ENCODE measurements around the gene SCCPDH. TPM values are rescaled to one million over a fixed set of nuclear protein-coding genes. Genes with fewer than 3 reads are reported as not detected.
"Not testable (repeated sequence)": the region's sequence is repeated elsewhere in the genome, so short reads cannot be mapped to it uniquely, and the experiment has no call there.

Gene SCCPDH
- total RNA-seq, 1 donor from 2014 or later, result 29.4 TPM

DNA sequence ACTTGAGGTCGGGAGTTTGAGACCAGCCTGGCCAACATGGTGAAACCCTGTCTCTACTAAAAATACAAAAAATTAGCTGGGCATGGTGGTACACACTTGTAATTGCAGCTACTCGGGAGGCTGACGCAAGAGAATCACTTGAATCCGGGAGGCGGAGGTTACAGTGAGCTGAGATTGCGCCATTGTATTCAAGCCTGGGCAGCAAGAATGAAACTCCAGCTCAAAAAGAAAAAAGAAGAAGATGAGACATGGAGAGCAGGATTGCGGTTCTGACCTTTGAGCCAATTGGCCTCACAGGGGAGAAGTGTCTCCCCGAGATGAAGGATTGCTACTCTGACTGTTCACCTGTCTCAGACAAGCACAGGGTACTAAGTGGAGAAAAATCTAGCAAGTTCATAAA lies 6.6 kb downstream of the SCCPDH start:
- no peaks in the 10 kb centered on the region for H3K27me3 ChIP-seq (ENCODE audit: low read depth)
- peaks cover 4% of the 10 kb centered on the region for H3K4me1 ChIP-seq
- H3K27ac ChIP-seq (replicated peaks), result no peak overlapping the region
- TF ChIP-seq CTCF (IDR thresholded peaks at IDR 0.05; ENCODE audit: borderline replicate concordance), result no peak
- intact Hi-C loops (cut with micrococcal nuclease), result no loop called here
- no peak for DNase-seq
- H3K9me3 ChIP-seq (replicated peaks), result peaks cover 11% of the 10 kb centered on the region
- H3K36me3 ChIP-seq, result peaks cover 84% of the 10 kb centered on the region
- no peak overlapping the region for H3K4me3 ChIP-seq

GRCh38 chr1:246731873-246732272 lies 7.7 kb downstream of the SCCPDH start:
- H3K27ac ChIP-seq (replicated peaks); H3K4me3 ChIP-seq; intact Hi-C loops (cut with micrococcal nuclease); H3K27me3 ChIP-seq (ENCODE audit: low read depth); H3K4me1 ChIP-seq; DNase-seq: not testable (repeated sequence)
- Histone ChIP-seq H3K9me3 (replicated peaks) (peaks cover 11% of the 10 kb centered on the region), H3K36me3 (peaks cover 92% of the 10 kb centered on the region)

GRCh38 chr1:246733704-246734103 lies 9.5 kb downstream of the SCCPDH start:
- no peak overlapping the region for H3K27ac ChIP-seq (replicated peaks)
- H3K4me1 ChIP-seq, result no peaks in the 10 kb centered on the region
- no peaks in the 10 kb centered on the region for H3K27me3 ChIP-seq (ENCODE audit: low read depth)
- DNase-seq, result no peak
- H3K4me3 ChIP-seq, result no peak overlapping the region
- peaks cover 92% of the 10 kb centered on the region for H3K36me3 ChIP-seq
- TF ChIP-seq CTCF (IDR thresholded peaks at IDR 0.05; ENCODE audit: borderline replicate concordance), result no peak
- H3K9me3 ChIP-seq (replicated peaks), result peaks cover 7% of the 10 kb centered on the region
- intact Hi-C loops (cut with micrococcal nuclease), result no loop called here

GRCh38 chr1:246734866-246735265 lies 10.7 kb downstream of the SCCPDH start:
- Histone ChIP-seq H3K27ac (replicated peaks) (no peak overlapping the region), H3K4me1 (no peaks in the 10 kb centered on the region), H3K4me3 (no peak overlapping the region), H3K36me3 (peaks cover 92% of the 10 kb centered on the region), H3K27me3 (ENCODE audit: low read depth) (no peaks in the 10 kb centered on the region), H3K9me3 (replicated peaks) (no peaks in the 10 kb centered on the region)
- no peak for TF ChIP-seq CTCF (IDR thresholded peaks at IDR 0.05; ENCODE audit: borderline replicate concordance)
- DNase-seq, result no peak
- intact Hi-C loops (cut with micrococcal nuclease), result no loop called here

DNA sequence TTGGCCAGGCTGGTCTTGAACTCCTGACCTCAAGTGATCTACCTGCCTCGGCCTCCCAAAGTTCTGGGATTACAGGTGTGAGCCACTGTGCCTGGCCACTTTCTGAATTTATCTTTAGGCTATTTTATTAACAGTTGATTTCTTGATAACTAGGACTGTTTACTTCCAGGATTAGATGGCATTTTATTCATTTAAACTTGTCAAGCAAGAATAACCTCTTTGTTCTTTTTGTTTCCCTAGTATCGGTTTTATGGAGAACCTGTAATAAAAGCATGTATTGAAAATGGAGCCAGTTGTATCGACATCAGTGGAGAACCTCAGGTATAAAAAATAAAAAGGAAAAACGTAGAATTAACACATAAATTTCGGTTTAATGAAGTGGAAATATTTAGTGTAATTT lies 11.5 kb downstream of the SCCPDH start:
- no peak for TF ChIP-seq CTCF (IDR thresholded peaks at IDR 0.05; ENCODE audit: borderline replicate concordance)
- Histone ChIP-seq H3K4me3 (no peak overlapping the region), H3K4me1 (no peaks in the 10 kb centered on the region), H3K27ac (replicated peaks) (no peak overlapping the region), H3K9me3 (replicated peaks) (no peaks in the 10 kb centered on the region), H3K36me3 (peaks cover 92% of the 10 kb centered on the region), H3K27me3 (ENCODE audit: low read depth) (no peaks in the 10 kb centered on the region)
- DNase-seq, result no peak
- intact Hi-C loops (cut with micrococcal nuclease), result no loop called here

DNA sequence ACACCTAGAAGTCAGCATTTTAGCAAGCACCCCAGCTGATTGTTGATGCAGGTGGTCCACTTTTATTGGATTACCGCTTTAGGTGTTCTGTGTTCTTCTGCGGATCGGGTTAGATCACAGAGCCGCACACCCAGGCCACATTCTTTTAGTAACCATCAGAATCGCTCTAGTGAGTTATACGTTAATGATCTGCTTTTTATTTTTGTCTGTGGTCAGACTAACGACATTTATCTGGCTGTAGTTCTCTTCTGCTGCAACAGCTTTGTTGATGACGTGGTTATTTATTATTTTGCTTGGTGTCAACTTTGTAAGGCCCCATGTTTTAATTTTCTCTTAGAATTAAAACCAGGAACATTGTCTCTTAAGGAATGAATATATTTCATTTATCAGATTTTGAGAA lies 18.2 kb downstream of the SCCPDH start:
- DNase-seq, result no peak
- H3K27me3 ChIP-seq (ENCODE audit: low read depth), result no peaks in the 10 kb centered on the region
- intact Hi-C loops (cut with micrococcal nuclease), result no loop called here
- peaks cover 81% of the 10 kb centered on the region for H3K36me3 ChIP-seq
- H3K4me3 ChIP-seq, result no peak overlapping the region
- H3K27ac ChIP-seq (replicated peaks), result no peak overlapping the region
- no peaks in the 10 kb centered on the region for H3K9me3 ChIP-seq (replicated peaks)
- H3K4me1 ChIP-seq, result no peaks in the 10 kb centered on the region
- TF ChIP-seq CTCF (IDR thresholded peaks at IDR 0.05; ENCODE audit: borderline replicate concordance), result no peak

- DNase-seq, H3K4me1 ChIP-seq: not testable (repeated sequence)
Observed at GRCh38 chr1:246746155-246746554, 21.9 kb downstream of the SCCPDH start.

More at GRCh38 chr1:246746155-246746554, 21.9 kb downstream of the SCCPDH start:
- H3K4me3 ChIP-seq; intact Hi-C loops (cut with micrococcal nuclease); H3K27ac ChIP-seq (replicated peaks); H3K9me3 ChIP-seq (replicated peaks); H3K27me3 ChIP-seq (ENCODE audit: low read depth): not testable (repeated sequence)
- H3K36me3 ChIP-seq, result peaks cover 50% of the 10 kb centered on the region

All from left ventricle myocardium inferior (tissue), 1 donor.